Thoracic aorta (tissue), 2 donors: ENCODE data around the gene PHLDA2. TPM values are rescaled to one million over a fixed set of nuclear protein-coding genes. Genes with fewer than 3 reads are reported as not detected.
"Not testable (repeated sequence)": the region's sequence is repeated elsewhere in the genome, so short reads cannot be mapped to it uniquely, and the experiment has no call there.

Source experiments
- ATAC-seq: fragments of 150-250 bp; one replicate; pipeline ENCODE4 v1.8.0; 2017; ENCODE audit warnings: low read depth; ENCODE audit not compliant: insufficient number of reproducible peaks, low FRiP score
- DNase-seq: peaks from one replicate; pipeline ENCODE4 v3.0.0-alpha.2; 2020; ENCODE audit warnings: low spot score
- H3K27ac ChIP-seq, 2 donors: fragments of 200-600 bp; sonication (generic); 1 replicate in 1 of 2; 2 replicates in 1 of 2; pipeline ENCODE4 v1.5.1; 2016; ENCODE audit warnings: mild to moderate bottlenecking in 2 of 2, moderate library complexity in 2 of 2
- H3K27me3 ChIP-seq: fragments of 200-600 bp; sonication (generic); replicated peaks from 2 replicates; pipeline ENCODE4 v1.6.0; 2016; ENCODE audit warnings: mild to moderate bottlenecking; ENCODE audit not compliant: insufficient read depth
- H3K36me3 ChIP-seq: fragments of 200-600 bp; sonication (generic); one replicate; pipeline ENCODE4 v1.5.1; 2016
- H3K4me1 ChIP-seq, 2 donors: fragments of 200-600 bp; sonication (generic); 1 replicate in 1 of 2; 2 replicates in 1 of 2; pipeline versions ENCODE4 v1.5.1 to v1.6.0; 2016; ENCODE audit warnings: low read depth in 2 of 2, mild to moderate bottlenecking in 1 of 2; ENCODE audit not compliant: control insufficient read depth in 1 of 2
- H3K4me3 ChIP-seq: fragments of 200-600 bp; sonication (generic); 2 replicates; pipeline ENCODE4 v1.5.1; 2016; ENCODE audit warnings: mild to moderate bottlenecking
- H3K9me3 ChIP-seq: fragments of 200-600 bp; sonication (generic); 2 replicates; pipeline ENCODE4 v1.5.1; 2016
- total RNA-seq, 2 donors: library from RNA; depleted of rRNA; stranded (reverse); fragments of >200 nt; gene quantifications; one replicate each; pipeline versions ENCODE4 v1.1.0 to v1.2.3, GENCODE V29; 2016
- TF ChIP-seq, protein P1 (sequence below): fragments of 200-600 bp; sonication (generic); IDR thresholded peaks from one replicate; pipeline ENCODE4 v1.5.1; 2019; ENCODE audit warnings: antibody characterized with exemption

The PHLDA2 gene
- total RNA-seq, 2 donors from 2014 or later, result 14.4 to 21.3 TPM

DNA sequence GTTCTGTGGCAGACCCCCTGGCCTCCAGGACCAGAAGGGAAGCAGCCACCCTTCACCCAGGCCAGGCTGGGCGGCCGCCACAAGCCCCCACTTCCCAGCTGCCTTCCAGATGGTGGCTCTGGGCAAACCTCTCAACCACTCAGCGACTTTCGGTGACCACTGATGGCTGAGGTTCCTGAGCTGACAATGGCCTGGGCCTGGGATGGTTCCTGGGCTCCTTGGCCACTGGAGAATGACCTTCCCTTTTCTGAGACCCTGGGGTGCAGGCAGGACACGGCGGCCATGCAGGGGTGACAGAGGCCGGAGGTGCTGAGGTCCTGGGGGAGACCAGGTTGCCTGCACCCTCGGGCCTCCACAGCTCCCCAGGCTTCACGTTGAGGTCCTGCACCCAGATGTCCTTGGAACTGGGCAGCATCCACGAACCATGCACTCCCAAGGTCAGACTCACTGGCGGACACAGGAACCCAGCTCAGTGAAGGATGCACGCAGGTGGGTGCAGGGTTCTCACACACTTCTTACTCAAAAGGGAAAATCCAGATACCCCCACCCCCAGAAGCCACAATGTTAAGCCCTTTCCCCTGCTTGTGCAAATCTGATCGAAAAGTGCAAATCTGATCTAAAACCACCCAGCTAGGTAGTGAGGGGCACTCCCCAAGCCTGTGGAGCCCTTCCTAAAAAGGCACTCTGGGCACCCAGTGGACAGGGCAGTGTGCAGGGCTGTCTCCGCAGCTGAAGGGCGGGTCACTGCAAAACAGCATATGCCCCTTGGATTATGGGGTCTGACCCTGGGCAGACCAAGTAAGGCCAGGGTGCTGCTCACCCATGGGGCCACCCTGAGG, 13.9 kb upstream of the PHLDA2 start:
- no peak overlapping the region for H3K27ac ChIP-seq

DNA sequence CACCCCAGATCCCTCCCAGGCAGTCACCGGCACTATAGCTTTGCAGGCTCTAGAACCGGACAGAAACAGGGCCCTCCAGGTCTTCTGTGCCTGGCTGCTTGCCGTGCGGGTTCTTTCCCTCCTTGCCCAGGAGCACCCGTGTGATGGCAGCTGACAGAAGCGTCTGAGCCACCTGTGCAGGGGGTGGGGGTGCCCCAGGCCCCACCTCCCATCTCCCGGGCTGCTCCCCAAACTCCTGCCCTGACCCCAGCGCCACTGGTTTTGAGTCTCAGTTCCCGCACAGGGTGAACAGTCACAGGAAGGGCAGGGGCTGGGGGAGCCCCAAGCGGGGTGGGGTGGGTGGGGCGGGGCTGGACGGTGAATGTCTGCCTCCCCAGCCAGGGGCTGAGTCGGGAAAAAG, 13.2 kb upstream of the PHLDA2 start:
- DNase-seq, result no peak
- Histone ChIP-seq H3K9me3 (peaks cover 12% of the 10 kb centered on the region), H3K4me1 (peaks cover 11 to 32% of the 10 kb centered on the region in 2 donors), H3K27ac (no peak overlapping the region), H3K36me3 (peaks cover 2% of the 10 kb centered on the region), H3K4me3 (no peak overlapping the region), H3K27me3 (no peaks in the 10 kb centered on the region)
- TF ChIP-seq, protein P1, sequence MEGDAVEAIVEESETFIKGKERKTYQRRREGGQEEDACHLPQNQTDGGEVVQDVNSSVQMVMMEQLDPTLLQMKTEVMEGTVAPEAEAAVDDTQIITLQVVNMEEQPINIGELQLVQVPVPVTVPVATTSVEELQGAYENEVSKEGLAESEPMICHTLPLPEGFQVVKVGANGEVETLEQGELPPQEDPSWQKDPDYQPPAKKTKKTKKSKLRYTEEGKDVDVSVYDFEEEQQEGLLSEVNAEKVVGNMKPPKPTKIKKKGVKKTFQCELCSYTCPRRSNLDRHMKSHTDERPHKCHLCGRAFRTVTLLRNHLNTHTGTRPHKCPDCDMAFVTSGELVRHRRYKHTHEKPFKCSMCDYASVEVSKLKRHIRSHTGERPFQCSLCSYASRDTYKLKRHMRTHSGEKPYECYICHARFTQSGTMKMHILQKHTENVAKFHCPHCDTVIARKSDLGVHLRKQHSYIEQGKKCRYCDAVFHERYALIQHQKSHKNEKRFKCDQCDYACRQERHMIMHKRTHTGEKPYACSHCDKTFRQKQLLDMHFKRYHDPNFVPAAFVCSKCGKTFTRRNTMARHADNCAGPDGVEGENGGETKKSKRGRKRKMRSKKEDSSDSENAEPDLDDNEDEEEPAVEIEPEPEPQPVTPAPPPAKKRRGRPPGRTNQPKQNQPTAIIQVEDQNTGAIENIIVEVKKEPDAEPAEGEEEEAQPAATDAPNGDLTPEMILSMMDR, result no peak
- no peak for ATAC-seq

More for the DNA sequence above, 13.9 kb upstream of the PHLDA2 start:
- Histone ChIP-seq H3K9me3 (peaks cover 8% of the 10 kb centered on the region), H3K36me3 (peaks cover 2% of the 10 kb centered on the region), H3K4me1 (peaks cover 11 to 32% of the 10 kb centered on the region in 2 donors), H3K4me3 (no peak overlapping the region), H3K27me3 (no peaks in the 10 kb centered on the region)
- TF ChIP-seq, protein P1, result no peak
- ATAC-seq, result no peak
- DNase-seq, result no peak

DNA sequence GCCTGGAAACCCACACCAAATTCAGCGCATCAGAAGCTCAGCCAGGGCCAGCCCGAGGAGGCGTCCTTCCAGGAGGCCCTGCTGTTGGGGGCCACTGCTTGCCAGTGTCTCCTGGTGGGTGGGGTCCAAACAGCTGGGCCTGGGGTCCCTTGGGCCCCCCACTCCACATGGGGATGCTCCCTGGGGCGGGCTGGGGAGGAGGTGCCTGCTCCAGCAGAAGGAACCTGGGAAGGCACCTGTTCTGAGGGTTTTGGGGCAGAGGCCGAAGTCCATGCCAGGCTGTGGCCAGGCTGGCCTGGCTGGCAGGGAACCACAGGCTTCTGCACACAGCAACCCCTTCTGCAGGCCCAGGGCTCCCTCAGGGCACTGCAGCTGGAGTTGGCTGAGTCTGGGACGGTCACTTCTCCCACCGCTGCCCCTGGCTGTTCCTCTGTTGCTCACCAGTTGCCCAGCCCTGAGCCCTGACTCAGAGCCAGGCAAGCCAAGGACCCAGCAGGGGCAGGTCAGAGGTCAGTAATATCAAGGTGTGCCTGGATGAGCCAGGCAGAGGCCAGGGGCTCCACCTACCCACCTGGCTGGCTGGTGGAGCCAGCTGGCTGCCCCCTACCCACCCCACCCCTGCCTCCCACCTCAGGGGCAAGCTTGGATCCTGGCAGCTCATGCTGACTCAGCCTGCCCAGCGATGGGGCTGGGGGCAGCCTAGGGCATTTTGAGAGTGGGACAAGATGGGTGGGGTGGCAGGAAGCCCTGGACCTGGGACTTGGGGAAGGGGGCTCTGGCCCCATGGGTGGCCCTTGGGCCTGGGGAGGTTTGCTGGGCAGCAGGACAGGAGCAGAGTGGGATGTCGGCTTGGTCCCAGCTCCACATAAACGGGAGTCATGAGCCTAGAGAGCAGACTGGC, 12.0 kb upstream of the PHLDA2 start:
- Histone ChIP-seq H3K27ac (peak overlapping the region in 1 of 2 donors; percentile 37), H3K9me3 (peaks cover 13% of the 10 kb centered on the region), H3K27me3 (no peaks in the 10 kb centered on the region), H3K4me1 (peaks cover 11 to 26% of the 10 kb centered on the region in 2 donors), H3K4me3 (no peak overlapping the region), H3K36me3 (peaks cover 2% of the 10 kb centered on the region)
- TF ChIP-seq, protein P1, result no peak
- no peak for ATAC-seq
- DNase-seq, result no peak

DNA sequence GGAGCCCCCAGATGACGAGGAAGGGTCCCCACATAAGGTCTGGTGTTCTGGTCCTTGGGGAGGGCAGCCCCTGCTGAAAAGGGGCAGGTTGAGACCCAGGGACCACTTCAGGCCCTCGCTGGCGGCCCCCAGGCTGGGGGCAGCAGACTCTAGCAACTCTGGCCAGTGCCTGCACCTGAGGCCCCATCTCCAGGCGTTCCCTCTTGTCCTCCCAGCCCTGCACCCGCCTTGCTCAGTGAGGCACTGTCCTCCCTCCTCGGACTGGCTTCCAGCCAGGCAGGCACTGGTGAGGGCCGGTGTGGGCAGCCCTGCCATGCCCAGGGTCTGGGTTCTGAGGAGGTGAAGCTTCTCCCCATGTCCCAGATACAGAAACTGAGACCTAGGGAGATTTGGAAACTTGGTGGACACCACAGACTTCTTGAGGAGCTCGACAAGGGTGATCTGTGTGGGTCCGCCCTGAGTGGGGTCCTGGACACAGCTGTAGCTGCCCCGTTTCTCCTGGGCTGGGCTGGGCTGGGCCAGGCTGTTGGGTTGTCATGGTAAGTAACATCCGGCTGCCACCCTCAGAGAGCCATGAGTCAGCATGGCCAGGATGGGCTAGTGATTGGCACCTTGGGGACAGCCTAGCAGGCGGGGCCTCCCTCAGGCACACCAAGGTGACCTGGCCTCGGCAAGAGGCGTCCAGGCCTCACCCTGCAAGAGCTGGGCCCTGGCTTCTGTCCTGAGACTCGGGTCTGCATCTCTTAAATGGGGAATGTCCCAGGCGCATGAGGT, 11.1 kb upstream of the PHLDA2 start:
- DNase-seq, result no peak
- peak; percentile 13 for ATAC-seq
- Histone ChIP-seq H3K27ac (peak overlapping the region in 1 of 2 donors; percentile 37), H3K27me3 (no peaks in the 10 kb centered on the region), H3K36me3 (peaks cover 2% of the 10 kb centered on the region), H3K9me3 (peaks cover 13% of the 10 kb centered on the region), H3K4me3 (no peak overlapping the region), H3K4me1 (peaks cover 8 to 18% of the 10 kb centered on the region in 2 donors)
- TF ChIP-seq, protein P1, result no peak

DNA sequence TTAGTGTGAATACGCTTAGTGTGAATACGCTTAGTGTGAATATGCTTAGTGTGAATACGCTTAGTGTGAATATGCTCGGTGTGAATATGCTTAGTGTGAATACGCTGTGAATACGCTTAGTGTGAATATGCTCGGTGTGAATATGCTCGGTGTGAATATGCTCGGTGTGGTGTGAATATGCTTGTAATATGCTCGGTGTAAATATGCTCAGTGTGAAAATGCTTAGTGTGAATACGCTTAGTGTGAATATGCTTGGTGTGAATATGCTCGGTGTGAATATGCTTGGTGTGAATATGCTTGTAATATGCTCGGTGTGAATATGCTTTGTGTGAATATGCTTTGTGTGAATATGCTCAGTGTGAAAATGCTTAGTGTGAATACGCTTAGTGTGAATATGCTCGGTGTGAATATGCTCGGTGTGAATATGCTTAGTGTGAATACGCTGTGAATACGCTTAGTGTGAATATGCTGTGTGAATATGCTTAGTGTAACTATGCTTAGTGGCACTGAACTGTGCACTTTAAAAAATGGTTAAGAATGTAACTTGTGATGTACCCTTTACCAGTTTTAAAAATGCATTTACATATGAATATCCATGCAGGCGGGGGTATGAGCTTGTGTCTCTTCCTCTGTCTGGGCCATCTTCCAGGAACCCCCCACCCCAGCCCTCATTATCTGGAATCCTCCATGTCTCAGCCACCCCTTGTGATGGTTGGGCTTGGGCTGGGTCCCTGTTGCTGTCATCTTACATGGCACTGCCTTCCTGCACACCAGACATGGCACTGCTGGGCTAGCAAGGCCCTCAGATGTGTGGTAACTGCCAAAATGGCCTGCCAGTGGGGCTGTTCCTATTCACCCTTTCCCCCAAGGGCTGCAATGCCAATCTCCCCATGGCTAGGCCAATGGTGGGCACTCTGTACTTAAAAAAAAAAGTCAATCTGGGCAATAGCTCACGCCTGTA, 9.5 kb upstream of the PHLDA2 start:
- ATAC-seq, H3K36me3 ChIP-seq, H3K27ac ChIP-seq, H3K4me3 ChIP-seq, DNase-seq, H3K27me3 ChIP-seq: not testable (repeated sequence)
- H3K4me1 ChIP-seq, result peaks cover 4 to 12% of the 10 kb centered on the region in 2 donors
- peaks cover 13% of the 10 kb centered on the region for H3K9me3 ChIP-seq

DNA sequence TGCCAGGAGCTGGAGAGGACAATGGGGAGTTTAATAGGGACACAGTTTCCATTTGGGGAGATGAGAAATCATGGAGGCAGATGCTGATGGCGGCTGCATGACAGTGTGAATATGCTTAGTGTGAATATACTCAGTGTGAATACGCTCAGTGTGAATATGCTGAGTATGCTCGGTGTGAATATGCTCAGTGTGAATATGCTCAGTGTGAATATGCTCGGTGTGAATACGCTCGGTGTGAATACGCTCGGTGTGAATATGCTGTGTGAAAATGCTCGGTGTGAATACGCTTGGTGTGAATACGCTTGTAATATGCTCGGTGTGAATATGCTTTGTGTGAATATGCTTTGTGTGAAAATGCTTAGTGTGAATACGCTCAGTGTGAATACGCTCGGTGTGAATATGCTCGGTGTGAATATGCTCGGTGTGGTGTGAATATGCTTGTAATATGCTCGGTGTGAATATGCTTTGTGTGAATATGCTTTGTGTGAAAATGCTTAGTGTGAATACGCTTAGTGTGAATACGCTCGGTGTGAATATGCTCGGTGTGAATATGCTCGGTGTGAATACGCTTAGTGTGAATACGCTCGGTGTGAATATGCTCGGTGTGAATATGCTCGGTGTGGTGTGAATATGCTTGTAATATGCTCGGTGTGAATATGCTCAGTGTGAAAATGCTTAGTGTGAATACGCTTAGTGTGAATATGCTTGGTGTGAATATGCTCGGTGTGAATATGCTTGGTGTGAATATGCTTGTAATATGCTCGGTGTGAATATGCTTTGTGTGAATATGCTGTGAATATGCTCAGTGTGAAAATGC, 8.6 kb upstream of the PHLDA2 start:
- ATAC-seq, H3K27me3 ChIP-seq, DNase-seq, H3K4me3 ChIP-seq, H3K36me3 ChIP-seq, H3K27ac ChIP-seq: not testable (repeated sequence)
- peaks cover 13% of the 10 kb centered on the region for H3K9me3 ChIP-seq
- H3K4me1 ChIP-seq, result peaks cover 4 to 21% of the 10 kb centered on the region in 2 donors
